K562 (cell line): Measurements from ENCODE around the gene TRIM31. TPM values are rescaled to one million over a fixed set of nuclear protein-coding genes. Genes with fewer than 3 reads are reported as not detected.

Experiments used
- BACH1 ChIP-seq: fragments of 200-800 bp; sonication (Bioruptor generic); IDR thresholded peaks from 2 replicates; pipeline ENCODE4 v1.6.1; 2016; ENCODE audit warnings: missing genetic modification characterization, missing compliant biosample characterization
- FOS ChIP-seq: IDR thresholded peaks from 3 replicates; pipeline ENCODE4 v1.6.1; 2011; ENCODE audit not compliant: insufficient read length; ENCODE audit errors: extremely low read depth
- JUND ChIP-seq, 2 experiments: IDR thresholded peaks; 2 replicates in 1 of 2; 3 replicates in 1 of 2; pipeline ENCODE4 v1.6.1; 2011; ENCODE audit warnings: borderline replicate concordance in 2 of 2, low read depth in 2 of 2, low read length in 2 of 2, improper control_type of control experiment in 1 of 2, missing biosample characterization in 1 of 2, missing genetic modification characterization in 1 of 2, missing genetic modification reagents in 1 of 2
- MXI1 ChIP-seq: IDR thresholded peaks from 2 replicates; pipeline ENCODE4 v1.6.1; 2011; ENCODE audit warnings: low read depth, mild to moderate bottlenecking, improper control_type of control experiment, low read length
- POLR3A ChIP-seq: IDR thresholded peaks from 2 replicates; pipeline ENCODE4 v1.6.1; 2011; ENCODE audit warnings: borderline replicate concordance, mild to moderate bottlenecking, moderate library complexity; ENCODE audit not compliant: insufficient read length, insufficient read depth; ENCODE audit errors: extremely low read depth
- RERE ChIP-seq: sonication (generic); formaldehyde crosslinking; IDR thresholded peaks from 2 replicates; pipeline ENCODE4 v1.8.0; 2023; ENCODE audit warnings: missing genetic modification reagents, mild to moderate bottlenecking, borderline replicate concordance
- ZBTB8A ChIP-seq: fragments of 450-650 bp; IDR thresholded peaks from 2 replicates; pipeline ENCODE4 v1.6.1; 2018; ENCODE audit warnings: mild to moderate bottlenecking, moderate library complexity; ENCODE audit not compliant: partially characterized antibody
- ZNF217 ChIP-seq: sonication (generic); formaldehyde crosslinking; IDR thresholded peaks from 2 replicates; pipeline ENCODE4 v1.8.0; 2022; ENCODE audit warnings: mild to moderate bottlenecking, missing genetic modification reagents
- ZNF408 ChIP-seq: fragments of 250-450 bp; sonication (Bioruptor Pico); IDR thresholded peaks from 2 replicates; pipeline ENCODE4 v1.4.0; 2020; ENCODE audit warnings: low read depth, mild to moderate bottlenecking, moderate library complexity
- polyA plus RNA-seq, 8 experiments: library from polyadenylated mRNA; depleted of rRNA in 4 of 8; stranded (reverse) in 5 of 8; unstranded in 3 of 8; fragments of >200 nt; fragmentation: Nextera tagmentation in 2 of 8; fragmentation: Illumina TruSeq in 1 of 8; extraction: Ambion mirVana in 2 of 8; extraction: Trizol in 1 of 8; gene quantifications; 2 replicates each; pipeline versions ENCODE4 v1.2.1 to v1.2.3, GENCODE V29; 2011 to 2014; ENCODE audit warnings: inconsistent platforms in 1 of 8, missing spikeins in 1 of 8
- total RNA-seq, 7 experiments: library from RNA; depleted of rRNA in 6 of 7; stranded (reverse); fragments of >200 nt in 6 of 7; fragmentation: Illumina TruSeq in 2 of 7; extraction: Trizol in 2 of 7; gene quantifications; 2 replicates each; pipeline versions ENCODE4 v1.2.1 to v1.2.3, GENCODE V29; 2011 to 2021; ENCODE audit warnings: low replicate concordance in 1 of 7

TRIM31 gene
- total and polyA plus RNA-seq, 9 of the 15 experiments (the other 6 are each of a cell fraction or from before 2014, with no cell fraction given), result not detected

GRCh38 chr6:30066577-30067459, 46.1 kb downstream of the TRIM31 start, which contains the start of gene PPP1R11 (continued):
- TF ChIP-seq BACH1 (tag) (no peak), ZBTB8A (no peak), ZNF408 (CRISPR knock-in tag) (no peak), MXI1 (peak; percentile 80), ZNF217 (no peak), FOS (no peak), RERE (CRISPR knock-in tag) (0 out of 2 replicates have a peak, but pooled peaks have one; percentile 29), JUND (IDR thresholded peaks at IDR 0.05; ENCODE audit: borderline replicate concordance, low read depth, low read length) (peak; percentile 88), JUND (tag; IDR thresholded peaks at IDR 0.05; ENCODE audit: borderline replicate concordance, low read depth, low read length) (peak; percentile 91; the same call in 2 of the 3 replicates), POLR3A (no peak)
